AML-193 (cell line): ENCODE measurements around the gene UBA1.
A peak's percentile ranks its signal among the peaks of the same experiment; 100 is the strongest.
"Not testable (repeated sequence)": the region's sequence is repeated elsewhere in the genome, so short reads cannot be mapped to it uniquely, and the experiment has no call there.

Source experiments
- DNase-seq, 2 experiments: peaks; one replicate each; lab custom pipeline; 2025; lab: John Stamatoyannopoulos, UW

UBA1 gene

DNA sequence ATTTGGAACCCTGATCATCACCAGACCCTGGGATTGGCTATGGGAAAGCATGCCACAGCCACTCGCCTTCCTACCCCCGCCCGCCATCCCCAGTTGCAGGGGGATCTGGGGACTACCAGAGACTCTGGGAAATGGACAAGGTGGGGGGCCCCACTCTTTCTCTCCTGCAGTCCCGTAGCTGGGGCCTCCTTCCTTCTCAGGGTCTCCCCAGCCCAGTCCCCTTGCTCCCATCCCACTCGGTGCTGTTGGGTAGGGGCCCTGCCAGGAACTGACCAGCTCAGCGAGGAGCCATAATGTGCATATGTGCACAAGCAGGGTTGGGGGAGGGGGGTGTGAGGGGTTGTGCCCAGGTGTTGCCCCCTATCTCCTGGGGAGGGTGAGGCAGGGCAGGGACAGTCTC lies 35.8 kb downstream of the UBA1 start:
- DNase-seq: no peak

GRCh38 chrX:47230136-47230868 lies 36.7 kb downstream of the UBA1 start:
- no peak for DNase-seq

DNA sequence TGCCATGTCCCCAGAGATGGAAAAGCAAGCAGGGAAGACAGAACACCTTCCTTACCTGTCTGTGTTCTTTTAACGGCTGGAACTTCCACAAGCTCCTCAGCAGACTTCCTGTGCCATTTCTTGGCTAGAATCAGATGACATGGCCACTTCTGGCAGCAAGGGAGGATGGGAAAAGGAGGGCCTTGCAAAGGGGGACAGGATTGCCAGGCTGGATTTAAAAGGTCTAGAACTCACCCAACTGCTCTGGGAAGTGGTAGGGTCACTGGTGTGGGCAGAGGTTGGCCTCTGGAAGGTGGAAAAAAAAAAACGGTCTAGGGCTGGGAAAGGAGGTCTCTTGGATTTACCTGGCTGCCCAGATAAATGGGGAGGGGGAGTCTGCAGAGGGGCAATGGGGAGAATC lies 37.5 kb downstream of the UBA1 start:
- no peak for DNase-seq

DNA sequence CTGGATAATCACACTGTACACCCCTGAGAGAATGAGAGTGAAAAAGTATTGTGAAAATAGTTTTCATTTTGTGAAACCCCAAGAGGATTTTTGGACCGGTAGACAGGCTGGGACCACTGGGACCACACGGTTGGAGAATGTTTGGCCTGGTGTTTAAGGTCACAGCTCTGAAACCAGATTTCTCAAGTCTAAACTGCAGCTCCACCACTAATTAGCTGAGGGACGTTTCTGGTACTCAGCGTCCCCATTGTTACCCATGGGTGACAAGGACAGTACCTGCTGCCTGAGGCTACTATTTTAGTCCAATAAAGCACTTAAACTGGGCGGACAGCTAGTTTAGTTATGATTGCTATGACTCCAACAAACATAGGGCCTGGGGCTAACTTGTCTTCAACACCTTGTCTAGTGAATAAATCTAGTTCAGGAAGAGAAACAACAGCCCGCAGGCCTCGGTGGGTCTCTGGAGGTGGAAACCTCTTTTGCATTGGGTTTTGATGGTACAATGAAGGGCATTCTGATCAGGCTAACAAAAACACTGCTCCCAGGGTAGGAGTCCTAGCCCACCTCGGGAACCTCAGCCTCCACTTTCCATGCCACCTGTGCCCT lies 38.7 kb downstream of the UBA1 start:
- DNase-seq: no peak

GRCh38 chrX:47232803-47233332 lies 39.2 kb downstream of the UBA1 start, which contains the start of gene USP11:
Gene USP11, plus strand, starts transcription at chrX:47233009. Its CDS starts 35 bp downstream, at chrX:47233044.
- no peak for DNase-seq

DNA sequence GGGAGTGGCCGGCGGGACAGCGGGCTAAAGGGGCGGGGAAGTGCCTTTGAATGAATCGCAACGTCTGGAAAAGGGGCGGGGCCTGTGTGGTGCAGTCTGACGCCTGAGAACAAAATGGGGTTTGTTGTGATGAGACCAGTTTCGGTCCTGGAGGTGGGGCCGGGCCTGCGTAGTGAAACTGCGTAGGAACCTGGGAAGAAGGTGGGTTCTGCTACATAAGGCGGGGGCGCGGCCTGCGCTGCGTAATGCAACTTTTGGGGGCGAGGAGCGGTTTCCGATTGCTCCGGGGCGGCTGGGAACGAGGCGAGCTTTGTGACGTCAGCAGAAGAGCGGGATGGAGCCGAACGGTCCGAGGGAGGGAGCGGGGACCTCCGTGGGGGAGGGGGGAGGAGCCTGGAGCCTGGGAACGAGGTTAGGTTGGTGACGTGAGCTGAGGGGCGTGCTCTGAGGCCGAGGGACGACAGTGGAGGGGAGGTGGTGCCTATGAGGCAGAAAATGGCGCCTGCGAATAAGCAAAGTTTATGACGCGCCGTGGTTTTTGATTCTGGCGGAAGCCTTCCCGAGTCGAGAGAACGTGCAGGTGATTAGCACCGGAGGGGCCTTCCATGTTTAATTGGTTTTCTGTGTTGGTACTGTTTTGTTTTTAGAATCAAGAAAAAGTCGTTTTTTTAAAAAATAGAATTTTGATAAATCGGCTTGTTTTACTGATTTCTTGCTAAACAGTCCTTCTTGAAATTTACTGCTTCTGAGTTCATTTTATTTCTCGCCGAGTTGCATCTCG lies 39.9 kb downstream of the UBA1 start:
- peak; percentile 91 to 94 for DNase-seq

GRCh38 chrX:47234583-47234982 lies 41.0 kb downstream of the UBA1 start:
- DNase-seq: no peak

GRCh38 chrX:47235691-47236103 lies 42.1 kb downstream of the UBA1 start:
- DNase-seq: no peak

DNA sequence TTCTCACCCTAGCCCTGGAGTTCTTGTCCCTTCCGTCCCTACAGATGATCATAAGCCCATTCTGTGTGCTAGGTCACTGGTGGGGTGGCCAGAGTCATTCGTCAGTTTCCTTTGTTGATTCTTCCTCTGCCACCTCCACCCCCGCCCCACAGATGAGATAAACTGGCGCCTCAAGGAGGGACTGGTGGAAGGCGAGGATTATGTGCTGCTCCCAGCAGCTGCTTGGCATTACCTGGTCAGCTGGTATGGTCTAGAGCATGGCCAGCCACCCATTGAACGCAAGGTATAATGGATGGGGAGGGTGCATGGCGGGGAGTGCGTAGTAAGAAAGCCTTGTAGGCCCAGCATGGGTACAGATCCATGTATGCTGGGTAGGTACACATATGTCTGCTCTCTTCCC lies 45.6 kb downstream of the UBA1 start:
- no peak for DNase-seq

DNA sequence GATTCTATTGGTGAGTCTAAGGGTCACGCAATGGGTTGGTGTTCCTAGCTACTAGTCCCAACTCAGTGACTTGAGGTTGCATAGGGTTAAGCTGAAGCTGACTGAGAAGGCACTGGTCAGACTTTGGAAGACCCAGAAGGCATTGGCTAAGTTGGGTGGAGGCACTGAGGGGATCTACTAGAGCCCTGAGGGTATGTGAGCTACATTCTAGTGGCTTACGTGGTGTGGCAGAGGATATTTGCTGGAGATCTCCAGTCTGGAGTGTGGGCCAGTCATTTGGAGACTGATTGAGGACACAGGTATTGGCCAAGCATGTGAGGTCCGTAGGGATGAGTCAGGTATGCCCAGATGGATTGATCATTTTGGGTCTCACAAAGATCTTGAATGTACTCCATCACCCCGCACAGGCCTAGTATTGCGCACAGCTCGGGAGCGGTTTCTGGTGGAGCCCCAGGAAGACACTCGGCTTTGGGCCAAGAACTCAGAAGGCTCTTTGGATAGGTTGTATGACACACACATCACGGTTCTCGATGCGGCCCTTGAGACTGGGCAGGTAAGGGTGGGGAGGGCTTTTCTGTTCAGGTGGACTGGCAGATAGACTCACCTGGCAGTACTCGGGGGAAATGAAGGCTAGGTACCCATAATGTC lies 46.4 kb downstream of the UBA1 start:
- no peak for DNase-seq

GRCh38 chrX:47240619-47241018 lies 47.0 kb downstream of the UBA1 start:
- no peak for DNase-seq

DNA sequence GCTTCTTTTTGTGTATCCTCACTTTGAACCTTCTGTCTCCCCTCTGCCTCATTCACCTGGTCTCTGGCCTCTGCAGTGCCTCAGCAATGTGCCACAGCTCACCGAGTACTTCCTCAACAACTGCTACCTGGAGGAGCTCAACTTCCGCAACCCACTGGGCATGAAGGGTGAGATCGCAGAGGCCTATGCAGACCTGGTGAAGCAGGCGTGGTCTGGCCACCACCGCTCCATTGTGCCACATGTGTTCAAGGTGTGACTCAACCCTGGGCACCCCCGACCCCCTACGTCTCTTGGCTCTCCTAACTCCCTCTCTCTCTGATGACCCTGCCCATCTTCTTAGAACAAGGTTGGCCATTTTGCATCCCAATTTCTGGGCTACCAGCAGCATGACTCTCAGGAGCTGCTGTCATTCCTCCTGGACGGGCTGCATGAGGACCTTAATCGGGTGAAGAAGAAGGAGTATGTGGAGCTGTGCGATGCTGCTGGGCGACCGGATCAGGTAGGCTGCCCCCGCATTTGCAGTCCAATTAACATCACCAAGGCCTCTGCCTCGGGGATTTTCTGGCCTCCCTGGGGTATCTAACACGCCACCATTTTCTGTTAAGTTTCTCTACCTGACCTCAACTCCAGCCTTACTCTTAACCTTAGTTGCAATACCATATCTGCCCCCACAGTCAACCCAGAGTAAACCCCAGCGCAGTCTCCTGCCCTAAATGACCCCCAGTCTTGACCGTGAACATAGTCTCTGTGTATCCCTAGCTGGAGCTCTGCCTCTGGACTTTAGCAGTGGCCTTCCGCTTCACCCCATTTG lies 47.8 kb downstream of the UBA1 start:
- no peak for DNase-seq

DNA sequence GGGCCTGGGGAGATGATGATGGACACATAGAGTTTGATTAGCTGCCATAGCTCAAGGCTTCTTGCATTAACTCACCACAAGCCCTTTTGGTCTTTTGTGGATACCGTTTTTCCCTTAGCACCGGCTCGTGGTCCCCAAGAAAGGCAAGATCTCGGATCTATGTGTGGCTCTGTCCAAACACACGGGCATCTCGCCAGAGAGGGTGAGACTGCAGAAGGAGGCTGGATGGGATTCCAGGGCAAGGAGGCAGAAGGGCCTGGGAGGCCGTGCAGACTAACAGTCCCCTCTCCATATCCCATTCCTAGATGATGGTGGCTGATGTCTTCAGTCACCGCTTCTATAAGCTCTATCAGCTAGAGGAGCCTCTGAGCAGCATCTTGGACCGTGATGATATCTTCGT lies 48.7 kb downstream of the UBA1 start:
- no peak for DNase-seq

- DNase-seq: no peak
Measured at GRCh38 chrX:47243351-47243750, 49.7 kb downstream of the UBA1 start.

- DNase-seq: no peak
Measured at GRCh38 chrX:47244676-47245075, 51.0 kb downstream of the UBA1 start.

- no peak for DNase-seq
Measured at GRCh38 chrX:47245156-47245555, 51.5 kb downstream of the UBA1 start.

DNA sequence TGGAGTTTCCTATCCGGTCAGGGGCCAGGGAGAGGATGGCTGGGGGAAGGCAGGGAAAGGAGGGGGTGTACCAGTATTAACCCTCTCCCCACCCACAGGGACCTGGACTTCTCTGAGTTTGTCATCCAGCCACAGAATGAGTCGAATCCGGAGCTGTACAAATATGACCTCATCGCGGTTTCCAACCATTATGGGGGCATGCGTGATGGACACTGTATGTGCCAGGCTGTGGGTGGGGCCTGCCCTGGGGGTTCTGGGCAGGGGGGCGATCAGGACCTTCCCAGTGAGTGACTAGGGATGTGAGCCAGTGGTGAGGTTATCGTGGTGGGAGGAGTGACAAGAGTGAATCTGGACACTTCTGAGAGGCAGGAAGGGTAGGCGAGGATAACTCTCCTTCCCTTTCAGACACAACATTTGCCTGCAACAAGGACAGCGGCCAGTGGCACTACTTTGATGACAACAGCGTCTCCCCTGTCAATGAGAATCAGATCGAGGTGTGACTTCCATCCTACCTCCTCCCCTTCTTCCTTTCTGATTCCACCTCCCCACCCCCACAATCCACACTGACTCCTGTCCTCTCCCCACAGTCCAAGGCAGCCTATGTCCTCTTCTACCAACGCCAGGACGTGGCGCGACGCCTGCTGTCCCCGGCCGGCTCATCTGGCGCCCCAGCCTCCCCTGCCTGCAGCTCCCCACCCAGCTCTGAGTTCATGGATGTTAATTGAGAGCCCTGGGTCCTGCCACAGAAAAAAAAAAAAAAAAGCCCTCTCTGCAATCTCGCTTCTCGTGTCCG lies 53.8 kb downstream of the UBA1 start:
- no peak for DNase-seq

- no peak for DNase-seq
Measured at GRCh38 chrX:47247999-47248320, 54.3 kb downstream of the UBA1 start.

GRCh38 chrX:47248576-47248975 lies 54.9 kb downstream of the UBA1 start:
- no peak for DNase-seq

GRCh38 chrX:47250017-47250347 lies 56.4 kb downstream of the UBA1 start:
- DNase-seq: no peak

DNA sequence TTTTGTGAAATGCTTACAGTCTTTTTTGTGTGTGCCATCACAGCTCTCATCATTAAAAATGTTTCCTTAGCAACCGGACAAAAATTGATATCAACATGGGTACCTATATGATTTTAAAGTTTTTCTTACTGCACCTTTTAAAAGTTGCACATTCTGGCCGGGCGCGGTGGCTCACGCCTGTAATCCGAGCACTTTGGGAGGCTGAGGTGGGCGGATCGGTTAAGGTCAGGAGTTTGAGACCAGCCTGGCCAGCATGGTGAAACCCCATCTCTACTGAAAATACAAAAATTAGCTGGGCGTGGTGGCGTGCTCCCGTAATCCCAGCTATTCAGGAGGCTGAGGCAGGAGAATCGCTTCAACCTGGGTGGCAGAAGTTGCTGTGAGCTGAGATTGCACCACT lies 64.0 kb downstream of the UBA1 start:
- DNase-seq: not testable (repeated sequence)
